MM.1S (cell line): Measurements from ENCODE around the gene GLTPD2.

ENCODE experiments used
- CTCF ChIP-seq: fragments of 300-600 bp; sonication (generic); IDR thresholded peaks from 2 replicates; pipeline ENCODE4 v1.5.1; 2016; ENCODE audit warnings: antibody characterized with exemption, low read length, mixed read lengths
- EZH2phosphoT487 ChIP-seq: fragments of 300-600 bp; sonication (generic); IDR thresholded peaks from 2 replicates; pipeline ENCODE4 v1.6.1; 2018; ENCODE audit warnings: antibody characterized with exemption, low read length

- TF ChIP-seq CTCF (no peak), EZH2phosphoT487 (no peak)
Observed at GRCh38 chr17:4769628-4770027, 19.1 kb upstream of the GLTPD2 start.
